B cell (primary cell): Measurements from ENCODE around the gene FARP1.

Experiments
- EZH2 ChIP-seq: IDR thresholded peaks from 2 replicates; pipeline ENCODE4 v1.6.1; 2012; ENCODE audit warnings: borderline replicate concordance, low read depth, mild to moderate bottlenecking, moderate library complexity, low read length; ENCODE audit not compliant: insufficient read depth, poor library complexity, severe bottlenecking
- TF ChIP-seq, protein P1 (sequence below): fragments of 200-600 bp; IDR thresholded peaks from one replicate; pipeline ENCODE4 v1.8.0; 2022; ENCODE audit warnings: antibody characterized with exemption, mild to moderate bottlenecking

DNA sequence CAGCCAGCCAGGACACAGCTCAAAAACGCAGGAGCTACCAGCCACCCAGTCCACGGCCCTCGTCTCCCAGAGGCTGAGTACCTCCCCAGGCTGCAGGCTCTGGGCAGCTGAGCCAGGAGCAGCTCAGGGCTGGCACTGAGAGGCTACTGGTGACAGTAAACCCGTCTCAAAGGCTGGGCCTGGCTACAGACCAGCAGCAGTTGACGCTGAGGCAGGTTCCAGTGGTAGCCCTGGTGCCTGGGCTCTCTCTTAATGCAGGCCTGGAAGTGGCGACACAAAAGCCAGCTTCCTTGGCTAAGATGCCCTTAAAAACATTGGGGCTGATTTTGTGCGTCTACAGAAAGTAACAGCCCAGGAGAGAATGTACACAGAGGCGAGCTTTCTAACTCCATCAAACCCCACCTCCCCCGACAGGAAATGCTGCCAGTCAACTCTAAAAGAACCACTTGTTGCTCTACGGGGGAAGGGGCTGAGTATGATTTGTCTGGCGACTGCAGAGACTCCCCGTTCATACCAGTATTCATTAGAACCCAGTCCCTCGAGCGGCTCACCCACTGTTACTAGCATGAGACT is 307.7 kb downstream of the FARP1 start:
- TF ChIP-seq, protein P1, sequence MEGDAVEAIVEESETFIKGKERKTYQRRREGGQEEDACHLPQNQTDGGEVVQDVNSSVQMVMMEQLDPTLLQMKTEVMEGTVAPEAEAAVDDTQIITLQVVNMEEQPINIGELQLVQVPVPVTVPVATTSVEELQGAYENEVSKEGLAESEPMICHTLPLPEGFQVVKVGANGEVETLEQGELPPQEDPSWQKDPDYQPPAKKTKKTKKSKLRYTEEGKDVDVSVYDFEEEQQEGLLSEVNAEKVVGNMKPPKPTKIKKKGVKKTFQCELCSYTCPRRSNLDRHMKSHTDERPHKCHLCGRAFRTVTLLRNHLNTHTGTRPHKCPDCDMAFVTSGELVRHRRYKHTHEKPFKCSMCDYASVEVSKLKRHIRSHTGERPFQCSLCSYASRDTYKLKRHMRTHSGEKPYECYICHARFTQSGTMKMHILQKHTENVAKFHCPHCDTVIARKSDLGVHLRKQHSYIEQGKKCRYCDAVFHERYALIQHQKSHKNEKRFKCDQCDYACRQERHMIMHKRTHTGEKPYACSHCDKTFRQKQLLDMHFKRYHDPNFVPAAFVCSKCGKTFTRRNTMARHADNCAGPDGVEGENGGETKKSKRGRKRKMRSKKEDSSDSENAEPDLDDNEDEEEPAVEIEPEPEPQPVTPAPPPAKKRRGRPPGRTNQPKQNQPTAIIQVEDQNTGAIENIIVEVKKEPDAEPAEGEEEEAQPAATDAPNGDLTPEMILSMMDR = no peak
- TF ChIP-seq EZH2 = no peak
